GM19372 (cell line): ENCODE data around the gene GPD1.

Experiments used
- ATAC-seq: cut with Tn5 transposase; IDR thresholded peaks from one replicate; pipeline ENCODE4 v1.9.1; 2021; ENCODE audit warnings: mild to moderate bottlenecking, low read depth, moderate library complexity; ENCODE audit not compliant: unreplicated experiment

The GPD1 gene

GRCh38 chr12:50099302-50100008, 4.4 kb upstream of the GPD1 start:
- ATAC-seq = no peak

- ATAC-seq = no peak
These were observed 3.2 kb upstream of the GPD1 start for GRCh38 chr12:50100561-50100960.

- ATAC-seq = no peak
These were observed 2.1 kb upstream of the GPD1 start for GRCh38 chr12:50101663-50102062.

GRCh38 chr12:50102131-50102531, 1.7 kb upstream of the GPD1 start:
- no peak for ATAC-seq

- ATAC-seq = no peak
These were observed 1.0 kb upstream of the GPD1 start for GRCh38 chr12:50102646-50103309.

GRCh38 chr12:50103351-50103750, 457 bp upstream of the GPD1 start:
- no peak for ATAC-seq

- no peak for ATAC-seq
These were observed 884 bp downstream of the GPD1 start for GRCh38 chr12:50104417-50105366.

- no peak for ATAC-seq
These were observed 2.2 kb downstream of the GPD1 start for GRCh38 chr12:50105913-50106450.

- no peak for ATAC-seq
These were observed 3.1 kb downstream of the GPD1 start for GRCh38 chr12:50106907-50107306.

- ATAC-seq = no peak
These were observed 3.8 kb downstream of the GPD1 start for GRCh38 chr12:50107416-50108268.

GRCh38 chr12:50109319-50109718, 5.5 kb downstream of the GPD1 start:
- ATAC-seq = no peak

GRCh38 chr12:50110127-50110761, 6.4 kb downstream of the GPD1 start:
- ATAC-seq = no peak

GRCh38 chr12:50110762-50111351, 7.0 kb downstream of the GPD1 start:
- no peak for ATAC-seq

GRCh38 chr12:50111395-50111692, 7.5 kb downstream of the GPD1 start:
- no peak for ATAC-seq

GRCh38 chr12:50111693-50112455, 8.1 kb downstream of the GPD1 start, which contains the start of gene COX14:
TSS of gene COX14 (plus strand) at chr12:50112236. CDS start at chr12:50120044, 7,808 bp downstream.
- peak; percentile 79 for ATAC-seq

GRCh38 chr12:50112456-50113218, 8.8 kb downstream of the GPD1 start:
- ATAC-seq = no peak

- ATAC-seq = no peak
These were observed 13.3 kb downstream of the GPD1 start for GRCh38 chr12:50117057-50117622.
